Measurements from ENCODE around the gene TNRC6B.
"Not testable (repeated sequence)": the region's sequence is repeated elsewhere in the genome, so short reads cannot be mapped to it uniquely, and the experiment has no call there.

Gene TNRC6B

DNA sequence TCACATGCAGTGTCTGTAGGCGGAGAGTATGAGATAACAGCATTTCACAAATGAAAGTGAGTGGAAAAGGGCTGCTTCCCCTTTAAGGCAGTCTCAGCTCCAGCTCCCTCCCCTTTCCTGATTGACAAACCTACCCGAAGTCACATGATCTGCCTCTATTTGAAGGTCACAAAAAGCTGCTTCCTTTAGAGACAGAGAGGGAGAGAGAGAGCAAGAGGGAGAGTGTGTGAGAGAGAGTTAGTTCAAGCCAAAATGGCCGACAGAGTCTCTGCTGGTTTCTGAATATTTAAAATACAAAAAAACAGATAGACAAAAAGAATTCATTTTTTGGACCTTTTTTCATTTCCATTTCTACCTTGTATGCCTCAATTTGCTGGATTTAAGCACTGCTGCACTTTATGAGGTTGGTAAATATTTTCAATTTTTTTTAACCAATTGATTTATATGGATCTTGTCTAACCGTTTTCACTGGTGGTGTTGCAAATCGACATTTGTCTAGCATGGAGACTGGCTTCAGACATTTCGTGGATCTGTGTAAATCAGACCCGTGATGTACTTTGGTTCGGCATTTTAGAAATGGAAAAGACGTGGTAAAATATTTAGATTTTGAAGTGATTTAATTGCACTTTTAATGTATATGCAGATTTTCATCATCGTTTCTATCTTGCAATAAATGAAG lies at the start of gene TNRC6B:
Gene TNRC6B (plus strand): TSS at position 188 of the 679 bp plus-strand sequence. CDS start 211 bp downstream, at position 399.
- DNase-seq, result peak; percentile 96

DNA sequence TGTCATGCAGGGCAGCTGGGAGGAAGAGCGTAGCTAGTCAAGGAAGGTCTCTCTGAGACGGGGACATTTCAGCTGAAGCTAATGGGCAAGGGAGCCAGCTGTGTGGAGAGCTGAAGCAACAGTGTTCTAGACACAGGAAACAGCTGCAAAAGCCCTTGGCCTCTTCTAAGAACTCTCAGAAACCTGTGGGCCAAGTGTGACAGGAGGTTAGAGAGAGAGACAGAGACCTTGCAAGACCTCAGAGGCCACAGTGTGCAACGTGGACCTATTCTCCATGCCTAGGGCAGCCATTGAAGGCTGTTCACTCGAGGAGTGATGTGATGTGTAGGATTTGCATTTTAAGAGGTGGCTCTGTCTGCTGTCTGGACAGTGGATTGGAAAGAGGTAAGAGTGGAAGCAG lies 48.7 kb upstream of the TNRC6B start:
- DNase-seq, result no peak

GRCh38 chr22:40137132-40137531 lies 40.6 kb upstream of the TNRC6B start:
- no peak for DNase-seq

- no peak for DNase-seq
Measured at GRCh38 chr22:40138866-40139265, 38.9 kb upstream of the TNRC6B start.

DNA sequence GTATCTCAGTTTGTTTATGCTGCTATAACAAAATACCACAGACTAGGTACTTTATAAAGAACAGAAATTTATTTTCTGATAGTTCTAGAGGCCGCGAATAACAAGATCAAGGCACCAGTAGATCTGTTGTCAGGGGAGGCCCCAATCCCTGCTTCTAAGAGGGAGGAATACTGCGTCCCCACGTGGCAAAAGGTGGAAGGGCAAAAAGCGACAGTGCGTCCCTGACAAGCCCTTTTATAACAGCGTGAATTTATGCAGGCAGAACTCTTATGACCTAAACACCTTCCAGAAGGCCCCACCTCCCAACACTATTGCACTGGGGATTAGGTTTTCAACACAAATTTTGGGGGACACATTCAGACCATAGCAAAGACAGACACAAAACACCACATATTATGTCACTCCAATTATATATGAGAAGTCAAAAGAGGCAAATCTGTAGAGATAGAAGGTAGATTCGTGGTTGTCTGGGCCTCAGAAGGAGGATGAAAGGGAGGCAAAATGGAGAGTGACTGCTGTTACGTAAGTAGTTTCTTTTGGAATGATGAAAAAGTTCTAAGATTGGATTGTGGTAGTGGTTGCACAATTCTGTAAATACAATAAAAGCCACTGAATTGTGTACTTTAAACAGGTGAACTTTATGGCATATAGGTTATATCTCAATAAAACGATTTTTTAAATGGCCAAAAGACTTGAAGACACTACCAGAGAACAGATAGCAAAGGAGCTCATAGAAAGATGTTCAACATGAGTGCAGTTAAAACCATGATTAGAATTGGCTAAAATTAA lies 30.1 kb upstream of the TNRC6B start:
- DNase-seq, result no peak

GRCh38 chr22:40153192-40153591 lies 24.5 kb upstream of the TNRC6B start:
- peak; percentile 5 for DNase-seq

- no peak for DNase-seq
Measured at GRCh38 chr22:40153705-40154104, 24.0 kb upstream of the TNRC6B start.

- no peak for DNase-seq
Measured at GRCh38 chr22:40156001-40156516, 21.7 kb upstream of the TNRC6B start.

GRCh38 chr22:40156682-40157081 lies 21.0 kb upstream of the TNRC6B start:
- DNase-seq, result not testable (repeated sequence)

- no peak for DNase-seq
Measured at GRCh38 chr22:40157330-40157945, 20.3 kb upstream of the TNRC6B start.

DNA sequence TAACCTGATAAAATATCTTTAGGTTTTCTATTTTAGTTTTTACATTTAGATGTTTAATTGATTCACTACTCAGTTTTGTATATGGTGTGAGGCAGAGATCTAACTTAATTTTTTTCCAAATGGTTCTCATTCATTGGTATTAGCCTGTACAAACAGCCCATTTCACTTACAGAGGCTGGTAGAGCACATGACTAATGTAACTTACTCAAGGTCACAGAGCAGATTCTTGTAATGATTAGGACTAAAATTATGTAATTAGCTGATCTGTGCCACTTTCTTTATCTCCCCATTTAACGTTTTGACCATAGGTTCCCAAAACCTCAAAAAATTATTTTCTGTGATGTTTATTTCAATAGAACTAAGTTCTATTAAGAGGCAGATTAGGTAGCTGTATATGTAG lies 16.5 kb upstream of the TNRC6B start:
- no peak for DNase-seq

DNA sequence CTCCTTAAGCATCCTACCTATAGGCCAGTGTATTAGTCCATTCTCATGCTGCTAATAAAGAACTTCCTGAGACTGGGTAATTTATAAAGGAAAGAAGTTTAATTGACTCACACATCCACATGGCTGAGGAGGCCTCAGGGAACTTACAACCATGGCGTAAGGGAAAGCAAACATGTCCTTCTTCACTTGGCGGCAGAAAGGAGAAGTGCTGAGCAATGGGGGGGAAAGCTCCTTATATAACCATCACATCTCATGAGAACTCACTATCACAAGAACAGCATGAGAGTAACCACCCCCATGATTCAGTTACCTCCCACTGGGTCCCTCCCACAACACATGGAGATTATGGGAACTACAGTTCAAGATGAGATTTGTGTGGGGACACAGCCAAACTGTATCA lies 12.2 kb upstream of the TNRC6B start:
- DNase-seq, result not testable (repeated sequence)

GRCh38 chr22:40175611-40176244 lies 2.0 kb upstream of the TNRC6B start:
- DNase-seq, result no peak

DNA sequence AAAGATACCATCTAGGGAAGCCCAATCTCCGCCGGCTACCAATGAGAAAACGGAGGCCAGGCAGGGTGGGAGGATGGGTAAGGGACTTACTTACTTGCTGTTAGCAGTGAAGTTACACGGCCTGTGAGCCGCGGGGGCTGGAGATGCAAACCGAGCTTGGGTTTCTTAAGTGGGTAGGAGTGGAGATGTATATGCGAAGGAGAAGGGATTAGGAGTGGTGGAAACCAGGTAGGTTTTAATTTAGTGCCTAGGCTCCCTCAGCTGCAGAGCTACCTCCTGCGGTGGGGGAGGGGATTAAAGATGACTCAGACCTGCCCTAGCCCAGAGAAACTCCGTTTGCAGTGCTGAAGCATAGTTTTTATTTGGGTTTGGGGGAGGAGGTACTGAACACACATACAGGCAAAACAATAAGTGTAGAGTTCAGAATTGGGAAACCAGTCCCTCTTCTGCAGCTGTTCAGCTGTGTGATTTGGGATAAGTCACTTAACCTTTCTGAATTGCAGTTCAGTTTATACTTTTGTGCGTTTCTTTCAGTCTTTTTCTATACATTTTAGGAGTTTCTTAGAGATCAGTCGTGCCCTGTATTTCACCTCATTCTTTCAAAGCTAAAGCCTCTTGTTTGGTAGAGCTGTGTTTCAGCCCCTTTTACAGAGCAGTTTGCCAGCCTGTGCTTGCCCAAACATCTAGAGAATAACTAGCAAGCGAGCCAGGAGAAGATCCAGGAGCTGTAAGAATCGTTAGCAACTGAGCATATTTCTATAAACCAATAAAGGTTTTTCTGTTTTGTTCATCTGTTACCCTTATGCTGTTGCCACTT lies 596 bp upstream of the TNRC6B start:
- peak; percentile 61 for DNase-seq

DNA sequence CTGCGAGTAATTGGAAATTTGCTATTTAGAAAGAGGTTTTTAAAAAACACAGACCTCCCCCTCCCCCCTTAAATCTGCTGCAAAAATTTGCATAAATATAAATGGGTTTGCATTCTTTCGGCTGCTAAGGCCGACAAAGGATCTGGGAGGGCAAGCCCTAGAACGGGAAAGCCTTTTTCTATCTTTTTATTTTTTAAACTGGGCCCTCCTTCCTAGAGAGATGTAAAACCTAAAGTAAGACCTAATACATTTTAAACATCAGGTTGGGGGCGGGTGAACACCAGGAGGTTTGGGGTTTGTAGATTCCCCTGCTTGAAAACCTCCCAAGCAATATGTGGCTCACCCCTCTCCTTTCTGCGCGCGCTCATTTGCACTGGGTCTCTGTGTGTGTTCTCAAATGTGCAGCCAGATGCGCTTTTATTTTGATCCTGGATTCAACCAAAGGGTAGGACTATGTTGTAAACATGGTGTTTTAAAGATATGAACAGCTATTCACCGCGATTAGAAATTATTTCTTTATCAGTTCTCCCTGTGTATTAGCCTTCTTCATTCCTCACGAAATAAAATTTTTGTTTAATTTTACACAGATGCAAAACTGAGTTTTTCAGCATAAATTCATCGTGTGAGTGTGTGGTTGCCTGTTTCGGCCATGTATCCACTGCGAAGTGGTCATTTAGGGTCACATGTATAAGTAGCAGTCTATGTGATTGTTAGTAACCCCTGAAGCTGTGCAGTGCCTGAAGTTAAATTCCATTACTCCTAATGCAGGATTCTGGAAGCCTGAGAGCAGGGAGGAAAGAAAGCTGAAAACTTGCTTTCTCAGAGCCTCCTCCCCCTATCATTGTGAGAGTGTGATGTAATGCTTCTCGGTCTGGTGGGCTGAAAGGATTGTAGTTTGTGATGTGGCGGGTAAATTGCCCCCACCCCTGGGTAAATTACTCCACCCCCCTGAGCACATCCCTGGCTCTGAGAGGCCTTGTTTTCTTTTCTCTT lies 988 bp downstream of the TNRC6B start:
- peak; percentile 80 for DNase-seq

GRCh38 chr22:40179526-40179925 lies 1.8 kb downstream of the TNRC6B start:
- DNase-seq, result no peak

DNA sequence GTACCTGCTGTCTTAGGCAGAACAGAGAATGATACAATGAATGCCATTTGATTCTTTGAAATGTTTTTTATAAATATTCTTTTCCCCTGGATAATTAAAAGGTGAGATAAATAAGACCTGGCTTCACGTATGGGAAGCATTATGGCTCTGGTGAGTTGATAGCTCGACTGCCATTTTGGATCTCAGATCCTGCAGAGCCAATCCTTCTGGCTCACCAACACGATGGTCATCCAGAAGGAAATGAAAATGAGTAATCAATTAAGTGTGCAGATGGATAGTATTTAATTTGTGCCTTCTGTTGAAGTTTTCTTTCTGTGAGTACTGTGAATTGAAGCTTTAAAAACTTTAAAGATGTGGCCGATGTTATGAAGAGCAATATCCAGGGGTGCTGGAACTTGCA lies 2.7 kb downstream of the TNRC6B start:
- no peak for DNase-seq

DNA sequence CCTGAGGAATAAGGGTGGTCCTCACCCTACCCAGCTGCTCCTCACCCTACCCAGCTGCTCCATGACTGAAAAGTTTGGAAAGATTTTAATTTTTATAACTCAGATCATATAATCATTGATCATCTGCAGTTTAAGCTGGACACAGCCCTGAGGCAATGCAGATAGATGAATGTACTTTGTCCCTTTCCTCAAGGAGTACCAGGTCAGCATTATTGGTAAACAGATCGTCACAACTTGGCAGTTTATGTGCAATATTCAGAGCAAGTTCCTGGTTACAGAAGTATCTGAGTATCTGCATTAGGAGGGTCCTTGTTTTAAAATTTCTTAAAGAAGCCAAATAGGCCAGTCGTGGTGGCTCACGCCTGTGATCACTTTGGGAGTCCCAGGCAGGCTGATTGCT lies 3.6 kb downstream of the TNRC6B start:
- DNase-seq, result no peak

- peak; percentile 74 for DNase-seq
Measured at GRCh38 chr22:40182231-40182835, 4.6 kb downstream of the TNRC6B start.

DNA sequence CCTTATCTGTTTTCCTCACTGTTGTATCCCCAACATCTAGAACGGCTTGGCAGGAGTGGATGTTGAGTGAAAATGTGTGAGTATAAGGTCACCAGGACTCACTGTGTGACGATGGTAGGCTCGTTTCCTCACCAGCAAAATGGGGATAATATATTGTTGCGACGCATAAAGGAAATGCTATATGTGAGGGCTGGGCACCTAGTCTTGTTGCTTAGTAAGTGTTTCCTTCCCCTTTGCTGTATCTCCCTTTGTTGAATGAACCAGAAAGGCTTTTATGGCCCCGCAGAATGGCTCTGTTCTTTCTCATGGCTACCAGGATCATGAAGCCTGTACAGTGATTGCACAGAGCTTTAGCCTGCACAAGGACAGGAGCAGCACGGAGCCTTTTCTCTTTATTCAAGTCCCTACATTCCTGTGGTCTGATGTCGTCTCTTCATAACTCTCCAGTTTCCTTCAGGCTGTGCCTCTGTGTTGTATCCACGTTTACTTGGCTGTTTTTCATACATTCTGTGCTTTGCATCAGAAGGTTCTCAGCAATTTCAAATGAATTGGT lies 5.4 kb downstream of the TNRC6B start:
- DNase-seq, result no peak
